GM10248 (cell line): ENCODE results near the gene NUCB1.
A peak's percentile ranks its signal among the peaks of the same experiment; 100 is the strongest.
"Not testable (repeated sequence)": the region's sequence is repeated elsewhere in the genome, so short reads cannot be mapped to it uniquely, and the experiment has no call there.

Experiments
- CTCF ChIA-PET: fragments of 300-600 bp; sonication (Branson Sonifier 250); formaldehyde crosslinking; extraction: SDS; loops from one replicate; lab custom pipeline; 2021; ENCODE audit warnings: antibody characterized with exemption; lab: Yijun Ruan, JAX
- POLR2A ChIA-PET: fragments of 350-650 bp; sonication (Branson Sonifier 250); formaldehyde crosslinking; extraction: SDS; loops from one replicate; lab custom pipeline; 2020; ENCODE audit warnings: antibody characterized with exemption; lab: Yijun Ruan, JAX
- DNase-seq: peaks from one replicate; pipeline ENCODE4 v3.0.0; 2012; ENCODE audit errors: extremely low spot score
- CTCF ChIP-seq: IDR thresholded peaks from 2 replicates; pipeline ENCODE4 v1.5.1; 2012; ENCODE audit warnings: mild to moderate bottlenecking, low read depth; ENCODE audit errors: extremely low read depth, missing control alignments, control extremely low read depth

NUCB1 gene

DNA sequence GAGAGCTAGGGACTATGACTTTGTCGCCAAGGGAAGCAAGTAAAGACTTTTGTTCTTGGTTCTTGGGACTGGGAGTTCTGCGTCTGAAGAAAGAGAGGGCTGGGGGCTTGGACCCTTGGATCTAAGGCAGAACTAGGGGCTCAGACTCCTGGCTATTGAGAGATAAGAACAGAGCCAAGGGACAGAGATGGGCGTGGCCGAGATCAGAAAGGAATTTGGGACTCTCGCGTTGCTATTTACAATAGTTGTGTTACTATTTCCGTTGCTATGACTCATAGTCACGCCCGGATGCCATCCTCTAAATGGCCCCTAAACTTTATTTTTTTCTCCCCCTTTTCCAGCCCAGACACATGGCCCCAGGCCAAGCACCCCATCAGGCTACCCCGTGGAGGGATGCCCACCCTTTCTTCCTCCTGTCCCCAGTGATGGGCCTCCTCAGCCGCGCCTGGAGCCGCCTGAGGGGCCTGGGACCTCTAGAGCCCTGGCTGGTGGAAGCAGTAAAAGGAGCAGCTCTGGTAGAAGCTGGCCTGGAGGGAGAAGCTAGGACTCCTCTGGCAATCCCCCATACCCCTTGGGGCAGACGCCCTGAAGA, 27.1 kb upstream of the NUCB1 start:
- CTCF ChIA-PET: interaction anchor here (1.6 to 2.2 kb wide), 3 partner anchors 30 to 98 kb away, joined by 5 to 10 read pairs (median 9); no protein-coding TSS in a partner anchor
- POLR2A ChIA-PET: interaction anchor here (0.5 to 5.3 kb wide), 21 partner anchors 8 to 152 kb away, joined by 3 to 67 read pairs (median 9); partner anchors contain the start of genes BCAT2, DHDH, FTL and GYS1
- TF ChIP-seq CTCF: no peak
- DNase-seq: peak; percentile 80

GRCh38 chr19:48873476-48874302, 26.4 kb upstream of the NUCB1 start:
- no peak for TF ChIP-seq CTCF
- ChIA-PET POLR2A (interaction anchor here (0.6 to 5.3 kb wide), 15 partner anchors 11 to 119 kb away, joined by 3 to 67 read pairs (median 9); partner anchors contain the start of genes DHDH, FTL, GYS1 and NUCB1), CTCF (interaction anchor here (1.1 to 2.2 kb wide), 7 partner anchors 12 to 120 kb away, joined by 3 to 10 read pairs (median 6); partner anchors contain the start of genes BCAT2, GYS1, HSD17B14 and RUVBL2)
- no peak for DNase-seq

GRCh38 chr19:48874303-48875135, 25.6 kb upstream of the NUCB1 start:
- ChIA-PET CTCF (interaction anchor here (1.1 to 2.8 kb wide), 7 partner anchors 11 to 119 kb away, joined by 3 to 17 read pairs (median 7); partner anchors contain the start of genes BCAT2, GYS1, HSD17B14 and RUVBL2), POLR2A (interaction anchor here (0.5 to 5.3 kb wide), 23 partner anchors 9 to 1601 kb away, joined by 3 to 67 read pairs (median 6); partner anchors contain the start of genes BAX, DHDH, FTL and GYS1)
- no peak for DNase-seq
- no peak for TF ChIP-seq CTCF

- not testable (repeated sequence) for DNase-seq
- CTCF ChIA-PET: interaction anchor here (1.1 to 2.8 kb wide), 3 partner anchors 25 to 95 kb away, joined by 3 to 17 read pairs (median 5); no protein-coding TSS in a partner anchor
- POLR2A ChIA-PET: interaction anchor here (0.5 to 5.3 kb wide), 20 partner anchors 9 to 1652 kb away, joined by 3 to 67 read pairs (median 6); partner anchors contain the start of genes BAX, FTL, GYS1 and NUCB1
Observed at GRCh38 chr19:48876043-48876981, 23.8 kb upstream of the NUCB1 start.

- POLR2A ChIA-PET: interaction anchor here (0.6 to 2.3 kb wide), 6 partner anchors 8 to 116 kb away, joined by 3 to 16 read pairs (median 3); partner anchors contain the start of gene RUVBL2
- CTCF ChIA-PET: interaction anchor here (1.0 kb wide), 1 partner anchor 93 kb away, joined by 3 read pairs; no protein-coding TSS in a partner anchor
- TF ChIP-seq CTCF: no peak
- no peak for DNase-seq
Observed at GRCh38 chr19:48877855-48878195, 22.3 kb upstream of the NUCB1 start.
